ENCODE data around the gene LILRA2.

DNA sequence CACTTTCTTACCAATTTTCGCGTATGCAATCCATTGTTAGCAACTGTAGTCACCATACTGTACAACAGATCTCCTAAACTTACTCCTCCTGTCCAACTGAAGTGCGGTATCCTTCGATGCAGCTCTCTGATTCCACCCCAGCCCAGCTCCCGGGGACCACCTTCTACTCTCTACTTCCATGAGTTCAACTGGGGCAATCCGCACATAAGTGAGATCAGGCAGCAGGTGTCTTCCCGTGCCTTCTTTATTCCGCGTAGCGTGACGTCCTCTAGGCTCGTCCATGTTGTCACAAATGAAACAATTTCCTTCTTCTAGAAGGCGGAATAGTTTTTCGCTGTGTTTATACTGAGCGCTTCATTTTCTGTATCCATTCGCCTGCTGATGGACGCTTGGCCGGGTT, 65.1 kb downstream of the LILRA2 start:
- TF ChIP-seq POLR2A (IDR thresholded peaks at IDR 0.05) (no peak), EP300 (IDR thresholded peaks at IDR 0.05) (no peak)
- TF ChIP-seq, protein P1, sequence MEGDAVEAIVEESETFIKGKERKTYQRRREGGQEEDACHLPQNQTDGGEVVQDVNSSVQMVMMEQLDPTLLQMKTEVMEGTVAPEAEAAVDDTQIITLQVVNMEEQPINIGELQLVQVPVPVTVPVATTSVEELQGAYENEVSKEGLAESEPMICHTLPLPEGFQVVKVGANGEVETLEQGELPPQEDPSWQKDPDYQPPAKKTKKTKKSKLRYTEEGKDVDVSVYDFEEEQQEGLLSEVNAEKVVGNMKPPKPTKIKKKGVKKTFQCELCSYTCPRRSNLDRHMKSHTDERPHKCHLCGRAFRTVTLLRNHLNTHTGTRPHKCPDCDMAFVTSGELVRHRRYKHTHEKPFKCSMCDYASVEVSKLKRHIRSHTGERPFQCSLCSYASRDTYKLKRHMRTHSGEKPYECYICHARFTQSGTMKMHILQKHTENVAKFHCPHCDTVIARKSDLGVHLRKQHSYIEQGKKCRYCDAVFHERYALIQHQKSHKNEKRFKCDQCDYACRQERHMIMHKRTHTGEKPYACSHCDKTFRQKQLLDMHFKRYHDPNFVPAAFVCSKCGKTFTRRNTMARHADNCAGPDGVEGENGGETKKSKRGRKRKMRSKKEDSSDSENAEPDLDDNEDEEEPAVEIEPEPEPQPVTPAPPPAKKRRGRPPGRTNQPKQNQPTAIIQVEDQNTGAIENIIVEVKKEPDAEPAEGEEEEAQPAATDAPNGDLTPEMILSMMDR (IDR thresholded peaks at IDR 0.05) = no peak

Measured in tibial nerve (tissue), 4 donors.